Neural cell (in vitro differentiated cells): ENCODE data around the gene ARFRP1. TPM values are rescaled to one million over a fixed set of nuclear protein-coding genes. Genes with fewer than 3 reads are reported as not detected.

Source experiments
- H2AFZ ChIP-seq: fragments of 200-600, 300-800 bp; sonication (generic), shearing (Covaris generic); 2 replicates; pipeline ENCODE4 v1.6.0; 2014; ENCODE audit warnings: low read depth, mild to moderate bottlenecking, antibody characterized with exemption, low read length, moderate library complexity
- H3F3A ChIP-seq: fragments of 200-600 bp; shearing (Covaris generic); 2 replicates; pipeline ENCODE4 v1.6.1; 2016; ENCODE audit warnings: mild to moderate bottlenecking, moderate library complexity, mixed read lengths, antibody characterized with exemption, low read length; ENCODE audit not compliant: insufficient read depth, poor library complexity, severe bottlenecking
- H3K27ac ChIP-seq: fragments of 200-600, 300-800 bp; sonication (generic), shearing (Covaris generic); 2 replicates; pipeline ENCODE4 v1.5.1; 2014; ENCODE audit warnings: mild to moderate bottlenecking, low read length, moderate library complexity
- H3K27me3 ChIP-seq: fragments of 300-800, 200-600 bp; sonication (generic), shearing (Covaris generic); 2 replicates; pipeline ENCODE4 v1.6.0; 2014; ENCODE audit warnings: mild to moderate bottlenecking, low read depth, low read length, moderate library complexity; ENCODE audit not compliant: insufficient read depth
- H3K36me3 ChIP-seq: fragments of 300-800, 200-600 bp; sonication (generic), shearing (Covaris generic); 2 replicates; pipeline ENCODE4 v1.5.1; 2014; ENCODE audit warnings: mild to moderate bottlenecking, antibody characterized with exemption, low read length, moderate library complexity; ENCODE audit not compliant: insufficient read depth
- H3K4me2 ChIP-seq: fragments of 300-800, 200-600 bp; sonication (generic), shearing (Covaris generic); 2 replicates; pipeline ENCODE4 v1.6.0; 2014; ENCODE audit warnings: mild to moderate bottlenecking, low read length
- H3K4me3 ChIP-seq: fragments of 300-800, 200-600 bp; sonication (generic), shearing (Covaris generic); 2 replicates; pipeline ENCODE4 v1.5.1; 2014; ENCODE audit warnings: mild to moderate bottlenecking, low read length, moderate library complexity
- H3K79me2 ChIP-seq: fragments of 200-600 bp; shearing (Covaris generic); replicated peaks from 2 replicates; pipeline ENCODE4 v1.6.0; 2014; ENCODE audit warnings: mild to moderate bottlenecking, low read length, moderate library complexity; ENCODE audit not compliant: insufficient read depth
- H3K9ac ChIP-seq: fragments of 300-800, 200-600 bp; sonication (generic), shearing (Covaris generic); 2 replicates; pipeline ENCODE4 v1.6.1; 2016; ENCODE audit warnings: mild to moderate bottlenecking, low read length, mixed read lengths
- H3K9me2 ChIP-seq: fragments of 200-600 bp; shearing (Covaris generic); 2 replicates; pipeline ENCODE4 v1.6.1; 2016; ENCODE audit warnings: mild to moderate bottlenecking, low read length, mixed read lengths; ENCODE audit not compliant: insufficient read depth
- H3K9me3 ChIP-seq: fragments of 200-600, 300-800 bp; sonication (generic), shearing (Covaris generic); 2 replicates; pipeline ENCODE4 v1.6.1; 2016; ENCODE audit warnings: mild to moderate bottlenecking, mixed run types, low read length, moderate library complexity, mixed read lengths
- H4K20me1 ChIP-seq: fragments of 200-600 bp; shearing (Covaris generic); 2 replicates; pipeline ENCODE4 v1.6.1; 2016; ENCODE audit warnings: mild to moderate bottlenecking, mixed run types; ENCODE audit not compliant: insufficient read depth
- CTCF ChIP-seq: fragments of 450-650 bp; IDR thresholded peaks from 2 replicates; pipeline ENCODE4 v1.5.1; 2014; ENCODE audit warnings: antibody characterized with exemption, mild to moderate bottlenecking, moderate library complexity; ENCODE audit not compliant: poor library complexity, severe bottlenecking
- EP300 ChIP-seq: fragments of 450-650 bp; conservative IDR thresholded peaks from 2 replicates; pipeline ENCODE4 v1.6.1; 2014; ENCODE audit warnings: antibody characterized with exemption, mild to moderate bottlenecking, moderate library complexity; ENCODE audit not compliant: poor library complexity, severe bottlenecking
- EZH2 ChIP-seq: fragments of 200-600, 300-800 bp; shearing (Covaris generic), sonication (generic); IDR thresholded peaks from 2 replicates; pipeline ENCODE4 v1.6.1; 2014; ENCODE audit warnings: antibody characterized with exemption, low read length, borderline replicate concordance, mild to moderate bottlenecking; ENCODE audit not compliant: insufficient read depth, poor library complexity, severe bottlenecking
- MXI1 ChIP-seq: fragments of 450-650 bp; conservative IDR thresholded peaks from 2 replicates; pipeline ENCODE4 v1.6.1; 2014; ENCODE audit warnings: antibody characterized with exemption, mild to moderate bottlenecking; ENCODE audit not compliant: poor library complexity, severe bottlenecking
- POLR2AphosphoS5 ChIP-seq: IDR thresholded peaks from 2 replicates; pipeline ENCODE4 v1.6.1; 2012
- RAD21 ChIP-seq: fragments of 450-650 bp; conservative IDR thresholded peaks from 2 replicates; pipeline ENCODE4 v1.6.1; 2014; ENCODE audit warnings: antibody characterized with exemption, mild to moderate bottlenecking, moderate library complexity
- SMC3 ChIP-seq: fragments of 450-650 bp; conservative IDR thresholded peaks from 2 replicates; pipeline ENCODE4 v1.6.1; 2014; ENCODE audit warnings: antibody characterized with exemption, mild to moderate bottlenecking, moderate library complexity; ENCODE audit not compliant: poor library complexity
- TAF1 ChIP-seq: IDR thresholded peaks from 2 replicates; pipeline ENCODE4 v1.6.1; 2012; ENCODE audit warnings: low read depth
- polyA plus RNA-seq: library from polyadenylated mRNA; depleted of rRNA; stranded (reverse); fragments of >200 nt; gene quantifications from 2 replicates; pipeline ENCODE4 v1.2.3, GENCODE V29; 2014
- TF ChIP-seq, protein P1 (sequence below): IDR thresholded peaks from 2 replicates; pipeline ENCODE4 v1.6.1; 2012; ENCODE audit warnings: borderline replicate concordance

Gene ARFRP1
- polyA plus RNA-seq, 1 donor from 2014 or later, result 70.9 TPM

GRCh38 chr20:63685269-63686026 lies 22.3 kb downstream of the ARFRP1 start:
- no peaks in the 10 kb centered on the region for H3K27me3 ChIP-seq
- no peak overlapping the region for H2AFZ ChIP-seq
- no peaks in the 10 kb centered on the region for H3K9me2 ChIP-seq
- no peaks in the 10 kb centered on the region for H3K36me3 ChIP-seq
- no peak overlapping the region for H3K9ac ChIP-seq
- no peaks in the 10 kb centered on the region for H3K9me3 ChIP-seq
- no peak overlapping the region for H3K27ac ChIP-seq
- no peaks in the 10 kb centered on the region for H4K20me1 ChIP-seq
- H3K4me3 ChIP-seq, result no peak overlapping the region
- no peaks in the 10 kb centered on the region for H3K79me2 ChIP-seq
- H3F3A ChIP-seq, result no peaks in the 10 kb centered on the region
- TF ChIP-seq CTCF, result no peak
- no peak for TF ChIP-seq MXI1
- TF ChIP-seq, protein P1, sequence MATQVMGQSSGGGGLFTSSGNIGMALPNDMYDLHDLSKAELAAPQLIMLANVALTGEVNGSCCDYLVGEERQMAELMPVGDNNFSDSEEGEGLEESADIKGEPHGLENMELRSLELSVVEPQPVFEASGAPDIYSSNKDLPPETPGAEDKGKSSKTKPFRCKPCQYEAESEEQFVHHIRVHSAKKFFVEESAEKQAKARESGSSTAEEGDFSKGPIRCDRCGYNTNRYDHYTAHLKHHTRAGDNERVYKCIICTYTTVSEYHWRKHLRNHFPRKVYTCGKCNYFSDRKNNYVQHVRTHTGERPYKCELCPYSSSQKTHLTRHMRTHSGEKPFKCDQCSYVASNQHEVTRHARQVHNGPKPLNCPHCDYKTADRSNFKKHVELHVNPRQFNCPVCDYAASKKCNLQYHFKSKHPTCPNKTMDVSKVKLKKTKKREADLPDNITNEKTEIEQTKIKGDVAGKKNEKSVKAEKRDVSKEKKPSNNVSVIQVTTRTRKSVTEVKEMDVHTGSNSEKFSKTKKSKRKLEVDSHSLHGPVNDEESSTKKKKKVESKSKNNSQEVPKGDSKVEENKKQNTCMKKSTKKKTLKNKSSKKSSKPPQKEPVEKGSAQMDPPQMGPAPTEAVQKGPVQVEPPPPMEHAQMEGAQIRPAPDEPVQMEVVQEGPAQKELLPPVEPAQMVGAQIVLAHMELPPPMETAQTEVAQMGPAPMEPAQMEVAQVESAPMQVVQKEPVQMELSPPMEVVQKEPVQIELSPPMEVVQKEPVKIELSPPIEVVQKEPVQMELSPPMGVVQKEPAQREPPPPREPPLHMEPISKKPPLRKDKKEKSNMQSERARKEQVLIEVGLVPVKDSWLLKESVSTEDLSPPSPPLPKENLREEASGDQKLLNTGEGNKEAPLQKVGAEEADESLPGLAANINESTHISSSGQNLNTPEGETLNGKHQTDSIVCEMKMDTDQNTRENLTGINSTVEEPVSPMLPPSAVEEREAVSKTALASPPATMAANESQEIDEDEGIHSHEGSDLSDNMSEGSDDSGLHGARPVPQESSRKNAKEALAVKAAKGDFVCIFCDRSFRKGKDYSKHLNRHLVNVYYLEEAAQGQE, result no peak
- no peak for TF ChIP-seq POLR2AphosphoS5
- no peak for TF ChIP-seq EZH2
- TF ChIP-seq EP300, result no peak
- TF ChIP-seq SMC3, result no peak
- TF ChIP-seq TAF1, result no peak
- no peak for TF ChIP-seq RAD21
- no peak overlapping the region for H3K4me2 ChIP-seq

DNA sequence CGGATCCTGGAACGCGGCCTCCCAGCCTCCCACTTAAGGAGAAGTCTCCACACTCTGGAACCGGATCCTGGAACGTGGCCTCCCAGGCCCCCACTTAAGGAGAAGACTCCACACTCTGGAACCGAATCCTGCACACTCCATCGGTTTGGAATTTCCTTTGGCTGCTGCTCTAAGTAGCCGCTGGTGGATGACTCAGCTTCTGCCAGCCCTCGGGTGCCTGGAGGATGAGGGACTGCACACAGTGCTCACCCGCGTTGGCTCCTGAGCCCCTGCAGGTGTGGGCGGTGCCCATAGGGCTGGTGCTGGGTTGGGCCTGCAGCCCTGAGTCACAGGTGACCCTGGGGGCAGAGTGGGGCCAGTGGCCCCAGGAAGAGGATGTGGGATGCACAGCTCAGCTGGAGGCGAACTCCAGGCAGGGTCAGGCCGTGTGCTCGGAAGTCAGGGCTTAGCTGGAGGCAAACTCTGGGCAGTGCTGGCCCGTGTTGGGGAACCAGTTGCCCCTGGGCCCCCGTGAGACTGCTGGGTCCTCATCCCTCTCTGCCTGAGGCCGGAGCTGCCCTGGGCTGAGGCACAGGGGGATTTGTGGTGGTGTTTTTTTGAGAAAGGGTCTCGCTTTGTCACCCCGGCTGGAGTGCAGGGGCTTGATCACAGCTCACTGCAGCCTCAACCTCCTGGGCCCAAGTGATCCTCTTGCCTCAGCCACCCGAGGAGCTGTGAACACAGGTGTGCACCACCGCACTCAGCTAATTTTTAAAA lies 25.2 kb downstream of the ARFRP1 start:
- Histone ChIP-seq H3K36me3 (no peaks in the 10 kb centered on the region), H3K79me2 (no peaks in the 10 kb centered on the region), H3K4me2 (no peak overlapping the region), H3K9me3 (no peaks in the 10 kb centered on the region), H3K27ac (no peak overlapping the region), H3K9me2 (no peaks in the 10 kb centered on the region), H3F3A (no peaks in the 10 kb centered on the region), H4K20me1 (no peaks in the 10 kb centered on the region), H3K9ac (no peak overlapping the region), H2AFZ (no peak overlapping the region), H3K27me3 (no peaks in the 10 kb centered on the region), H3K4me3 (no peak overlapping the region)
- TF ChIP-seq EZH2 (no peak), TAF1 (no peak), POLR2AphosphoS5 (no peak), CTCF (no peak), RAD21 (no peak), SMC3 (no peak), EP300 (no peak), MXI1 (no peak)
- TF ChIP-seq, protein P1, result no peak
